Neural cell (in vitro differentiated cells): Measurements from ENCODE around the gene CFAP157.

Experiments used
- EP300 ChIP-seq: fragments of 450-650 bp; conservative IDR thresholded peaks from 2 replicates; pipeline ENCODE4 v1.6.1; 2014; ENCODE audit warnings: antibody characterized with exemption, mild to moderate bottlenecking, moderate library complexity; ENCODE audit not compliant: poor library complexity, severe bottlenecking
- EZH2 ChIP-seq: fragments of 200-600, 300-800 bp; shearing (Covaris generic), sonication (generic); IDR thresholded peaks from 2 replicates; pipeline ENCODE4 v1.6.1; 2014; ENCODE audit warnings: antibody characterized with exemption, low read length, borderline replicate concordance, mild to moderate bottlenecking; ENCODE audit not compliant: insufficient read depth, poor library complexity, severe bottlenecking
- MXI1 ChIP-seq: fragments of 450-650 bp; conservative IDR thresholded peaks from 2 replicates; pipeline ENCODE4 v1.6.1; 2014; ENCODE audit warnings: antibody characterized with exemption, mild to moderate bottlenecking; ENCODE audit not compliant: poor library complexity, severe bottlenecking
- POLR2AphosphoS5 ChIP-seq: IDR thresholded peaks from 2 replicates; pipeline ENCODE4 v1.6.1; 2012
- RAD21 ChIP-seq: fragments of 450-650 bp; conservative IDR thresholded peaks from 2 replicates; pipeline ENCODE4 v1.6.1; 2014; ENCODE audit warnings: antibody characterized with exemption, mild to moderate bottlenecking, moderate library complexity
- SMC3 ChIP-seq: fragments of 450-650 bp; conservative IDR thresholded peaks from 2 replicates; pipeline ENCODE4 v1.6.1; 2014; ENCODE audit warnings: antibody characterized with exemption, mild to moderate bottlenecking, moderate library complexity; ENCODE audit not compliant: poor library complexity
- TF ChIP-seq, protein P1 (sequence below): fragments of 450-650 bp; IDR thresholded peaks from 2 replicates; pipeline ENCODE4 v1.5.1; 2014; ENCODE audit warnings: antibody characterized with exemption, mild to moderate bottlenecking, moderate library complexity; ENCODE audit not compliant: poor library complexity, severe bottlenecking

DNA sequence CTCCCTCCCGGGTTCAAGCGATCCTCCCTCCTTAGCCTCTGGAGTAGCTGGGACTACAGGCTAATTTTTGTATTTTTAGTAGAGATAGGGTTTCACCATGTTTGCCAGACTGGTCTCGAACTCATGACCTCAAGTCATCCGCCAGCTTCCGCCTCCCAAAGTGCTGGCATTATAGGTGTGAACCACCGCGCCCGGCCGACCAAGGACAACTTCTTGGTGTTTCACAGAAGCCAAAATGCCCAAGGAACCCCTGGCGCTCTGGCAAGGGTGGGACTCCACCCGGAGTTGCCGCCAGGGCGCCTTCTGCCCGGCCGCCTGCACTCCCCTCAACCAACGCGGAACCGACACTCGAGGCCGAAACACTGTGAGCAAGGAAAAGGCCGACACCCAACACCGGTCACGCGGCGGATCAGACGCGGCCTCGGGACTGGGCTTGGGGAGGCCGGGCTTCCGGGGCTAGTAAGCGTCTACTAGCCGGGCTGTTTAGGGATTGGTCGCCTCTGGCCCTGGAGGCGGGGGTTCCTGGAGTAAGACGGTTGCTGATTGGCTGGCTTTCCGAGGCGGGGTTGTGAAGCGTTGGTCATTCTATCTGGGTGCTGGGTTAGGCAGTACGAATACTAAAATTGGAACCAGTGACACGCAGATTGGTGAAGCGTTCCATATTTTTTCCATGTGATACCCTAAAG lies 7.7 kb upstream of the CFAP157 start:
- TF ChIP-seq MXI1 (no peak), POLR2AphosphoS5 (no peak), RAD21 (no peak), EZH2 (no peak), EP300 (no peak), SMC3 (no peak)
- TF ChIP-seq, protein P1, sequence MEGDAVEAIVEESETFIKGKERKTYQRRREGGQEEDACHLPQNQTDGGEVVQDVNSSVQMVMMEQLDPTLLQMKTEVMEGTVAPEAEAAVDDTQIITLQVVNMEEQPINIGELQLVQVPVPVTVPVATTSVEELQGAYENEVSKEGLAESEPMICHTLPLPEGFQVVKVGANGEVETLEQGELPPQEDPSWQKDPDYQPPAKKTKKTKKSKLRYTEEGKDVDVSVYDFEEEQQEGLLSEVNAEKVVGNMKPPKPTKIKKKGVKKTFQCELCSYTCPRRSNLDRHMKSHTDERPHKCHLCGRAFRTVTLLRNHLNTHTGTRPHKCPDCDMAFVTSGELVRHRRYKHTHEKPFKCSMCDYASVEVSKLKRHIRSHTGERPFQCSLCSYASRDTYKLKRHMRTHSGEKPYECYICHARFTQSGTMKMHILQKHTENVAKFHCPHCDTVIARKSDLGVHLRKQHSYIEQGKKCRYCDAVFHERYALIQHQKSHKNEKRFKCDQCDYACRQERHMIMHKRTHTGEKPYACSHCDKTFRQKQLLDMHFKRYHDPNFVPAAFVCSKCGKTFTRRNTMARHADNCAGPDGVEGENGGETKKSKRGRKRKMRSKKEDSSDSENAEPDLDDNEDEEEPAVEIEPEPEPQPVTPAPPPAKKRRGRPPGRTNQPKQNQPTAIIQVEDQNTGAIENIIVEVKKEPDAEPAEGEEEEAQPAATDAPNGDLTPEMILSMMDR = no peak
